GM12878 (cell line): ENCODE measurements around the gene SRD5A2. TPM values are rescaled to one million over a fixed set of nuclear protein-coding genes. Genes with fewer than 3 reads are reported as not detected.

ENCODE experiments used
- ATAC-seq: fragments of 200-7000 bp; cut with Tn5 transposase; 3 replicates; pipeline ENCODE4 v1.9.1; 2020; ENCODE audit warnings: mild to moderate bottlenecking, moderate library complexity
- BruUV-seq: library from RNA; stranded (reverse); fragments of 400-500 nt; replicated peaks from 2 replicates; lab custom pipeline; 2021; lab: Mats Ljungman, UMichigan
- CTCF ChIA-PET: fragments of 300-600 bp; sonication (Branson Sonifier 250); formaldehyde crosslinking; extraction: SDS; loops from one replicate; lab custom pipeline; 2021; ENCODE audit warnings: inconsistent platforms; lab: Yijun Ruan, JAX
- POLR2A ChIA-PET: fragments of 350-600 bp; formaldehyde crosslinking; extraction: SDS; loops from one replicate; lab custom pipeline; 2021; ENCODE audit warnings: inconsistent platforms; lab: Charles Lee
- RAD21 ChIA-PET: fragments of 300-600 bp; sonication (Branson Sonifier 250); formaldehyde crosslinking; loops from one replicate; lab custom pipeline; 2023; ENCODE audit warnings: antibody characterized with exemption; ENCODE audit not compliant: unreplicated experiment; lab: Charles Lee
- SMC1A ChIA-PET: fragments of 300-600 bp; sonication (Branson Sonifier 250); formaldehyde crosslinking; loops from one replicate; lab custom pipeline; 2023; ENCODE audit not compliant: unreplicated experiment, uncharacterized antibody; lab: Charles Lee
- DNase-seq: peaks from one replicate; pipeline ENCODE4 v3.0.0-alpha.2; 2011; ENCODE audit warnings: low read depth, low spot score
- FAIRE-seq: peaks from 3 replicates; lab custom pipeline; 2011; peaks lifted over from hg19 to GRCh38; lab: Jason Lieb, UNC
- H2AFZ ChIP-seq: 2 replicates; pipeline ENCODE4 v1.6.0; 2011; ENCODE audit warnings: low read depth, low read length, control low read depth; ENCODE audit not compliant: control insufficient read depth
- H3K27ac ChIP-seq: 2 replicates; pipeline ENCODE4 v1.5.1; 2011; ENCODE audit warnings: control low read depth; ENCODE audit not compliant: control insufficient read depth, insufficient read depth
- H3K27me3 ChIP-seq, 2 experiments: replicated peaks in 1 of 2; 2 replicates each; pipeline versions ENCODE4 v1.6.0 to v1.6.1; 2011; ENCODE audit warnings: low read length in 1 of 2; ENCODE audit not compliant: control insufficient read depth in 2 of 2, insufficient read depth in 2 of 2
- H3K36me3 ChIP-seq, 2 experiments: 2 replicates each; pipeline ENCODE4 v1.5.1; 2011; ENCODE audit warnings: low read length in 1 of 2; ENCODE audit not compliant: control insufficient read depth in 2 of 2, insufficient read depth in 2 of 2
- H3K4me1 ChIP-seq: 2 replicates; pipeline ENCODE4 v1.6.1; 2011; ENCODE audit warnings: mild to moderate bottlenecking, low read length, moderate library complexity, mixed read lengths; ENCODE audit not compliant: control insufficient read depth, insufficient read depth
- H3K4me2 ChIP-seq: 2 replicates; pipeline ENCODE4 v1.6.0; 2011; ENCODE audit warnings: control low read depth; ENCODE audit not compliant: control insufficient read depth, insufficient read depth
- H3K4me3 ChIP-seq: fragments of 200-600 bp; sonication (generic); 2 replicates; pipeline ENCODE4 v1.5.1; 2016
- H3K79me2 ChIP-seq: 2 replicates; pipeline ENCODE4 v1.6.0; 2011; ENCODE audit warnings: low read length; ENCODE audit not compliant: control insufficient read depth, insufficient read depth
- H3K9ac ChIP-seq: 2 replicates; pipeline ENCODE4 v1.8.0; 2011; ENCODE audit warnings: low read length, control low read depth, mixed read lengths; ENCODE audit not compliant: control insufficient read depth, insufficient read depth
- H3K9me3 ChIP-seq: replicated peaks from 3 replicates; pipeline ENCODE4 v1.5.1; 2011; ENCODE audit warnings: mild to moderate bottlenecking, low read length; ENCODE audit not compliant: control insufficient read depth, insufficient read depth
- H4K20me1 ChIP-seq: 2 replicates; pipeline ENCODE4 v1.6.0; 2011; ENCODE audit not compliant: control insufficient read depth, insufficient read depth
- BACH1 ChIP-seq: fragments of 450-650 bp; IDR thresholded peaks from 2 replicates; pipeline ENCODE4 v1.6.1; 2017; ENCODE audit warnings: mild to moderate bottlenecking, borderline replicate concordance
- CHD2 ChIP-seq: IDR thresholded peaks from 2 replicates; pipeline ENCODE4 v1.6.1; 2011; ENCODE audit warnings: low read depth, low read length, improper control_type of control experiment, borderline replicate concordance
- GABPA ChIP-seq: IDR thresholded peaks from 2 replicates; pipeline ENCODE4 v1.6.1; 2014; ENCODE audit warnings: antibody characterized with exemption, low read depth, mild to moderate bottlenecking, inconsistent platforms
- NR2C1 ChIP-seq: fragments of 450-650 bp; IDR thresholded peaks from 2 replicates; pipeline ENCODE4 v1.6.1; 2017; ENCODE audit warnings: antibody characterized with exemption, mild to moderate bottlenecking, moderate library complexity
- POLR2A ChIP-seq: IDR thresholded peaks from 2 replicates; pipeline ENCODE4 v1.6.1; 2011; ENCODE audit warnings: low read depth, mild to moderate bottlenecking, low read length
- SP1 ChIP-seq: IDR thresholded peaks from one replicate; pipeline ENCODE4 v1.6.1; 2011; ENCODE audit warnings: low read depth, low read length
- SUZ12 ChIP-seq: fragments of 200-600 bp; sonication (generic); IDR thresholded peaks from one replicate; pipeline ENCODE4 v1.6.1; 2018; ENCODE audit warnings: antibody characterized with exemption, mild to moderate bottlenecking; ENCODE audit not compliant: unreplicated experiment
- TCF3 ChIP-seq: IDR thresholded peaks from 2 replicates; pipeline ENCODE4 v1.6.1; 2012; ENCODE audit warnings: low read depth, mild to moderate bottlenecking, low read length, borderline replicate concordance; ENCODE audit not compliant: insufficient read depth
- ZBTB40 ChIP-seq: fragments of 450-650 bp; IDR thresholded peaks from 2 replicates; pipeline ENCODE4 v1.6.1; 2016; ENCODE audit warnings: mild to moderate bottlenecking, moderate library complexity, borderline replicate concordance
- WGBS: methylation state at CpG from one replicate; pipeline ENCODE4 v1.1.6; 2016; ENCODE audit warnings: low lambda C conversion rate; ENCODE audit not compliant: insufficient replicate concordance, insufficient coverage; ENCODE audit errors: missing lambda C conversion rate; 5-methylcytosine and 5-hydroxymethylcytosine counted together
- in situ Hi-C: fragments of 300-500 bp; cut with MboI; formaldehyde crosslinking; loops from 9 replicates; pipeline ENCODE4 v1.14.3; 2018; ENCODE audit warnings: mixed read lengths
- intact Hi-C: fragments of 100-400 bp; cut with micrococcal nuclease; formaldehyde crosslinking; loops from one replicate; pipeline ENCODE4 v1.14.2; 2022; ENCODE audit not compliant: unreplicated experiment
- polyA plus RNA-seq, 11 experiments: library from polyadenylated mRNA; depleted of rRNA in 4 of 11; unstranded in 6 of 11; stranded (reverse) in 5 of 11; fragments of >200 nt; fragmentation: Nextera tagmentation in 4 of 11; fragmentation: Illumina TruSeq in 1 of 11; extraction: Ambion mirVana in 4 of 11; extraction: Trizol in 1 of 11; gene quantifications; 1 replicate in 1 of 11; 2 replicates in 10 of 11; pipeline versions ENCODE4 v1.2.1 to v1.2.3, GENCODE V29; 2011 to 2016; ENCODE audit warnings: inconsistent platforms in 2 of 11, missing spikeins in 2 of 11, low read depth in 1 of 11
- total RNA-seq, 4 experiments: library from RNA; depleted of rRNA in 3 of 4; stranded (reverse); fragments of >200 nt in 3 of 4; fragmentation: Illumina TruSeq in 1 of 4; extraction: Trizol in 1 of 4; gene quantifications; 2 replicates each; pipeline versions ENCODE4 v1.2.1 to v1.2.3, GENCODE V29; 2013 to 2021
- TF ChIP-seq, protein P1 (sequence below): fragments of 450-650 bp; formaldehyde crosslinking; IDR thresholded peaks from 2 replicates; pipeline ENCODE4 v1.5.0; 2022; ENCODE audit warnings: mild to moderate bottlenecking, missing genetic modification characterization

Gene SRD5A2
- total and polyA plus RNA-seq, 10 of the 15 experiments (the other 5 are each of a cell fraction or from before 2014, with no cell fraction given), result 0.01 TPM; not detected in 7

DNA sequence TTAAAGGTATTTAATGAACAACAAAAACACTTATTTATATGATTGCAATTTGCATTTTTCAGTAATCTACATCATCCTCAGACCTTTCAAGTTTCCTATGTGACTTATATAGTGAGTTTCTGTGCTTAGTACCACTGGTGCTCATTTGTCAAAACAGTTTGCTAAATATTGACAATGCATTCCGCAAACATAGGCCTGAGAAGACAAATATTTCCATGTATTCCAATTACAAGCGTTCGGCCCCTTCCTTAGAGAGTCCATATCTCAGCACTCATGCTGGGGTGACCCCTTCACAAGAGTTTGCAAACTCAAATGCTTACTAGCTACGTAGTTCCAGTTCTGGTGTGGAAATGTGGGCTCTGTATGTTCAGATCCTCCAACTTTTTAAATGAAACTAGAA, 56.1 kb downstream of the SRD5A2 start:
- ChIA-PET RAD21 (no interaction called here), CTCF (interaction anchor here (0.7 to 3.8 kb wide), 6 partner anchors 11 to 811 kb away, joined by 3 to 47 read pairs (median 3); no protein-coding TSS in a partner anchor), SMC1A (interaction anchor here (0.6 kb wide), 1 partner anchor 26 kb away, joined by 3 read pairs; no protein-coding TSS in a partner anchor), POLR2A (interaction anchor here (0.7 kb wide), 2 partner anchors 114 to 811 kb away, joined by 4 to 5 read pairs; no protein-coding TSS in a partner anchor)
- in situ Hi-C loops (loop anchor here (5.0 kb wide), 1 partner anchor 807 kb away; no protein-coding TSS in a partner anchor), intact Hi-C loops (loop anchor here (1.0 to 5.0 kb wide), 2 partner anchors 112 to 810 kb away; partner anchors contain the start of gene XDH)
- no peaks in the 10 kb centered on the region for H3K4me1 ChIP-seq
- BruUV-seq, result no TSS peak
- H3K27ac ChIP-seq, result no peak overlapping the region
- WGBS, result 49% methylated on average over 4 of the region's 4 CpGs
- no peaks in the 10 kb centered on the region for H3K36me3 ChIP-seq
- no peaks in the 10 kb centered on the region; the same call in 1 of the 2 replicates for H4K20me1 ChIP-seq
- no peaks in the 10 kb centered on the region for H3K9me3 ChIP-seq
- no peak overlapping the region for H3K9ac ChIP-seq
- H3K4me3 ChIP-seq, result no peak overlapping the region
- H2AFZ ChIP-seq, result no peak overlapping the region
- TF ChIP-seq CHD2 (no peak), SP1 (no peak), TCF3 (no peak), GABPA (no peak), NR2C1 (no peak), POLR2A (no peak), SUZ12 (no peak), ZBTB40 (no peak), BACH1 (no peak)
- TF ChIP-seq, protein P1, sequence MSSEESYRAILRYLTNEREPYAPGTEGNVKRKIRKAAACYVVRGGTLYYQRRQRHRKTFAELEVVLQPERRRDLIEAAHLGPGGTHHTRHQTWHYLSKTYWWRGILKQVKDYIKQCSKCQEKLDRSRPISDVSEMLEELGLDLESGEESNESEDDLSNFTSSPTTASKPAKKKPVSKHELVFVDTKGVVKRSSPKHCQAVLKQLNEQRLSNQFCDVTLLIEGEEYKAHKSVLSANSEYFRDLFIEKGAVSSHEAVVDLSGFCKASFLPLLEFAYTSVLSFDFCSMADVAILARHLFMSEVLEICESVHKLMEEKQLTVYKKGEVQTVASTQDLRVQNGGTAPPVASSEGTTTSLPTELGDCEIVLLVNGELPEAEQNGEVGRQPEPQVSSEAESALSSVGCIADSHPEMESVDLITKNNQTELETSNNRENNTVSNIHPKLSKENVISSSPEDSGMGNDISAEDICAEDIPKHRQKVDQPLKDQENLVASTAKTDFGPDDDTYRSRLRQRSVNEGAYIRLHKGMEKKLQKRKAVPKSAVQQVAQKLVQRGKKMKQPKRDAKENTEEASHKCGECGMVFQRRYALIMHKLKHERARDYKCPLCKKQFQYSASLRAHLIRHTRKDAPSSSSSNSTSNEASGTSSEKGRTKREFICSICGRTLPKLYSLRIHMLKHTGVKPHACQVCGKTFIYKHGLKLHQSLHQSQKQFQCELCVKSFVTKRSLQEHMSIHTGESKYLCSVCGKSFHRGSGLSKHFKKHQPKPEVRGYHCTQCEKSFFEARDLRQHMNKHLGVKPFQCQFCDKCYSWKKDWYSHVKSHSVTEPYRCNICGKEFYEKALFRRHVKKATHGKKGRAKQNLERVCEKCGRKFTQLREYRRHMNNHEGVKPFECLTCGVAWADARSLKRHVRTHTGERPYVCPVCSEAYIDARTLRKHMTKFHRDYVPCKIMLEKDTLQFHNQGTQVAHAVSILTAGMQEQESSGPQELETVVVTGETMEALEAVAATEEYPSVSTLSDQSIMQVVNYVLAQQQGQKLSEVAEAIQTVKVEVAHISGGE, result no peak
- no peaks in the 10 kb centered on the region for H3K79me2 ChIP-seq
- H3K4me2 ChIP-seq, result no peak overlapping the region
- peaks cover 0 to 2% of the 10 kb centered on the region in 2 experiments; a peak in 3 of 4 replicates for H3K27me3 ChIP-seq
- DNase-seq (no peak), ATAC-seq (no peak), FAIRE-seq (no peak)
